ENCODE measurements around the gene IGSF9.

DNA sequence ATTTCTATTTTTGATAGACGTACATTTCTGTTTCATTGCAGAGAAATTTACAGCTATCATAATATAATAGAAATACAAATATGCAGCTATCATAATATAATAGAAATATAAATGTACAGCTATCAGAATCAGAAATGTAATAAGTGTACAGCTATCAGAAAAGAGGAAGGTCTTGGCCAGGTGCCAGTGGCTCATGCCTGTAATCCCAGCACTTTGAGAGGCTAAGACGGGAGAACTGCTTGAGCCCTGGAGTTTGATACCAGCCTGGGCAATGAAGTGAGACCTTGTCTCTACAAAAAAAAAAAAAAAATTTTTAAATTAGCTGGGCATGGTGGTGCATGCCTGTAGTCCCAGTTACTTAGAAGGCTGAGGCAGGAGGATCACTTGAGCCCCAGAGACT is 48.5 kb upstream of the IGSF9 start:
- TF ChIP-seq, protein P1, sequence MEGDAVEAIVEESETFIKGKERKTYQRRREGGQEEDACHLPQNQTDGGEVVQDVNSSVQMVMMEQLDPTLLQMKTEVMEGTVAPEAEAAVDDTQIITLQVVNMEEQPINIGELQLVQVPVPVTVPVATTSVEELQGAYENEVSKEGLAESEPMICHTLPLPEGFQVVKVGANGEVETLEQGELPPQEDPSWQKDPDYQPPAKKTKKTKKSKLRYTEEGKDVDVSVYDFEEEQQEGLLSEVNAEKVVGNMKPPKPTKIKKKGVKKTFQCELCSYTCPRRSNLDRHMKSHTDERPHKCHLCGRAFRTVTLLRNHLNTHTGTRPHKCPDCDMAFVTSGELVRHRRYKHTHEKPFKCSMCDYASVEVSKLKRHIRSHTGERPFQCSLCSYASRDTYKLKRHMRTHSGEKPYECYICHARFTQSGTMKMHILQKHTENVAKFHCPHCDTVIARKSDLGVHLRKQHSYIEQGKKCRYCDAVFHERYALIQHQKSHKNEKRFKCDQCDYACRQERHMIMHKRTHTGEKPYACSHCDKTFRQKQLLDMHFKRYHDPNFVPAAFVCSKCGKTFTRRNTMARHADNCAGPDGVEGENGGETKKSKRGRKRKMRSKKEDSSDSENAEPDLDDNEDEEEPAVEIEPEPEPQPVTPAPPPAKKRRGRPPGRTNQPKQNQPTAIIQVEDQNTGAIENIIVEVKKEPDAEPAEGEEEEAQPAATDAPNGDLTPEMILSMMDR (IDR thresholded peaks at IDR 0.05; ENCODE audit: insufficient read depth, low read depth, low read length), result no peak
- TF ChIP-seq EZH2 (IDR thresholded peaks at IDR 0.05; ENCODE audit: insufficient read depth, low read length), result no peak
